Mucosa of descending colon (tissue), 3 donors: ENCODE data around the gene TRNP1. TPM values are rescaled to one million over a fixed set of nuclear protein-coding genes. Genes with fewer than 3 reads are reported as not detected.
A peak's percentile ranks its signal among the peaks of the same experiment; 100 is the strongest.

Experiments used
- ATAC-seq: fragments of 200-7000 bp; cut with Tn5 transposase; one replicate; pipeline ENCODE4 v1.9.1; 2020; ENCODE audit warnings: mild to moderate bottlenecking, moderate library complexity
- DNase-seq, 3 donors: peaks; one replicate each; pipeline ENCODE4 v3.0.0-alpha.2; 2020
- H3K36me3 ChIP-seq: fragments of 200-600 bp; one replicate; pipeline ENCODE4 v1.8.0; 2021; ENCODE audit warnings: low read depth, mild to moderate bottlenecking
- H3K4me1 ChIP-seq: fragments of 200-600 bp; one replicate; pipeline ENCODE4 v1.8.0; 2021; ENCODE audit warnings: low read depth, mild to moderate bottlenecking
- H3K4me3 ChIP-seq: fragments of 200-600 bp; one replicate; pipeline ENCODE4 v1.8.0; 2021; ENCODE audit warnings: mild to moderate bottlenecking
- H3K9me3 ChIP-seq: fragments of 200-600 bp; one replicate; pipeline ENCODE4 v1.8.0; 2021; ENCODE audit warnings: mild to moderate bottlenecking
- intact Hi-C, 2 donors: fragments of 100-400 bp; cut with DNase I in 1 of 2; cut with micrococcal nuclease in 1 of 2; formaldehyde crosslinking; loops; one replicate each; pipeline versions ENCODE4 v1.11.0 to v1.11.1; 2022; cut with DNase I, micrococcal nuclease
- total RNA-seq, 3 donors: library from RNA; stranded (reverse); fragmentation: NEBNext Ultra II Directional in 2 of 3; extraction: Animal tissue kit (Norgen Biotek cat#: 25700) in 2 of 3; gene quantifications; one replicate each; pipeline versions ENCODE4 v1.2.1 to v1.2.4, GENCODE V29; 2021 to 2023
- TF ChIP-seq, protein P1 (sequence below): fragments of 200-600 bp; IDR thresholded peaks from one replicate; pipeline ENCODE4 v1.8.0; 2022; ENCODE audit warnings: antibody characterized with exemption, mild to moderate bottlenecking
- donor health status: DM: no; HTN: no; CAD: no; lungs with moderate emphysema.
- donor health status: DM: no; HTN: no; CAD: no.
- donor health status: DM: no; HTN: yes; CAD: no.

Gene TRNP1
- total RNA-seq, 3 donors from 2014 or later = 1.0 to 16.8 (median 3.0) TPM

DNA sequence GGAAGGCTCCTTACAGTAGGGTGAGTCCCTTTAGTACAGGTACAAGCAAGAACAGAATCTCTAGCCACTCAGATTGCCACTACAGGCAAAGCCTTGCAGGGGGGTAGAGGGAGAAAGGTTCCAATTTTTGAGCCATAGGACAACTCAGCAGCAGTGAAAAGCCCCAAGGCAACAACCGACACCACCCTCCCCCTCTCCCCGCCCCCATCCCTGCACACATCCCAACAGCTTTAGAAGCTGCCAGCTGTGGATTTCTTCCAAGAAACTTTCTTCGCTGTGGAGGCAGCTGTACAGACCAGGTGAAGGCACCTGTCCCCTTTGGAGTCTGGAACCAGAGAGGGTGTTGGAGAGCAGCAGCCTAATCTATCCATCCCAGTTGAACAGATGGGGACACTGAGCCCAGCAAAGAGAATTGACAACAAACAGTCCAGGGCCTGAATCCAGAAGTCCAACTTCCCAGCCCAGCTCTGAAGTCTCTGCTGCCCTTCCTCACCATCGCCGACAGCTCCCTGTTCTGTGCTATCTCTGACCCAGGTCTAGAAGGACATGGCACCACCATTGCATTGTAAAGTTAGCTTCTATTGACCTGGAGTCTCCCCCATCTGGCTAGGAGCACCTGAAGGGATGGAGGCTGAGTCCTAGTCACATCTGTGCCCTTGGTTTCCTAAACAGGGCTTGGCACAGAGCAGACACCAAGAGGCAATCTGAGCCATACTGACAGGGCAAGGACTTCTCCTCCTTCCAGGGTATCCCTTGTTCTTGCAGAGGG lies 16.9 kb downstream of the TRNP1 start:
- intact Hi-C loops = no loop called here
- ATAC-seq = no peak
- H3K4me3 ChIP-seq = no peak overlapping the region
- no peaks in the 10 kb centered on the region for H3K9me3 ChIP-seq
- DNase-seq = no peak
- TF ChIP-seq, protein P1, sequence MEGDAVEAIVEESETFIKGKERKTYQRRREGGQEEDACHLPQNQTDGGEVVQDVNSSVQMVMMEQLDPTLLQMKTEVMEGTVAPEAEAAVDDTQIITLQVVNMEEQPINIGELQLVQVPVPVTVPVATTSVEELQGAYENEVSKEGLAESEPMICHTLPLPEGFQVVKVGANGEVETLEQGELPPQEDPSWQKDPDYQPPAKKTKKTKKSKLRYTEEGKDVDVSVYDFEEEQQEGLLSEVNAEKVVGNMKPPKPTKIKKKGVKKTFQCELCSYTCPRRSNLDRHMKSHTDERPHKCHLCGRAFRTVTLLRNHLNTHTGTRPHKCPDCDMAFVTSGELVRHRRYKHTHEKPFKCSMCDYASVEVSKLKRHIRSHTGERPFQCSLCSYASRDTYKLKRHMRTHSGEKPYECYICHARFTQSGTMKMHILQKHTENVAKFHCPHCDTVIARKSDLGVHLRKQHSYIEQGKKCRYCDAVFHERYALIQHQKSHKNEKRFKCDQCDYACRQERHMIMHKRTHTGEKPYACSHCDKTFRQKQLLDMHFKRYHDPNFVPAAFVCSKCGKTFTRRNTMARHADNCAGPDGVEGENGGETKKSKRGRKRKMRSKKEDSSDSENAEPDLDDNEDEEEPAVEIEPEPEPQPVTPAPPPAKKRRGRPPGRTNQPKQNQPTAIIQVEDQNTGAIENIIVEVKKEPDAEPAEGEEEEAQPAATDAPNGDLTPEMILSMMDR = no peak
- H3K36me3 ChIP-seq = no peaks in the 10 kb centered on the region
- peaks cover 16% of the 10 kb centered on the region for H3K4me1 ChIP-seq

GRCh38 chr1:27011058-27011764 lies 17.7 kb downstream of the TRNP1 start:
- no peak overlapping the region for H3K4me3 ChIP-seq
- no peaks in the 10 kb centered on the region for H3K9me3 ChIP-seq
- H3K4me1 ChIP-seq = peaks cover 16% of the 10 kb centered on the region
- intact Hi-C loops = no loop called here
- TF ChIP-seq, protein P1 = no peak
- ATAC-seq (no peak), DNase-seq (peak in 1 of 3 donors; percentile 51)
- no peaks in the 10 kb centered on the region for H3K36me3 ChIP-seq

- Histone ChIP-seq H3K4me3 (no peak overlapping the region), H3K9me3 (no peaks in the 10 kb centered on the region), H3K36me3 (no peaks in the 10 kb centered on the region), H3K4me1 (peaks cover 16% of the 10 kb centered on the region)
- TF ChIP-seq, protein P1 = no peak
- intact Hi-C loops = no loop called here
- no peak for DNase-seq
- ATAC-seq = no peak
Measured at GRCh38 chr1:27011976-27012563, 18.6 kb downstream of the TRNP1 start.

DNA sequence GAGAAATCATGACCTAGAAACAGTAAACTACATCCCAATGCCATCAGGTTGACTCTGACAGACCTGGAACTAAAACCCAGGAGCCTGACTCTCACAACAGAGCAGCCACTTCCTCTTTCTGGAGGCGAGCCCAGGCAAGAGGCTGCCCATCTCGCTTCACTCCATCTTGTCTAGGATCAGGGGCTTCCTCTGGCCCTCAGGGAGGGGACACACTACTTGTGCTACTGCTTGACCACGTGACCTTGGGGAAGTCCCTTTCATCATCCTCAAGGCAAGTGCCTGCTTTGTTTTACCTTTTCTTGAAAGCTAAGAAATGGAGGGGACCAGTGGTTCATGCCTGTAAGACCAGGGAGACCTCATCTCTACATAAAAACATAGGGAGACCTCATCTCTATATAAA lies 21.8 kb downstream of the TRNP1 start:
- TF ChIP-seq, protein P1 = no peak
- no peaks in the 10 kb centered on the region for H3K9me3 ChIP-seq
- DNase-seq (no peak), ATAC-seq (no peak)
- H3K36me3 ChIP-seq = no peaks in the 10 kb centered on the region
- no peak overlapping the region for H3K4me3 ChIP-seq
- H3K4me1 ChIP-seq = peaks cover 7% of the 10 kb centered on the region
- intact Hi-C loops = no loop called here

DNA sequence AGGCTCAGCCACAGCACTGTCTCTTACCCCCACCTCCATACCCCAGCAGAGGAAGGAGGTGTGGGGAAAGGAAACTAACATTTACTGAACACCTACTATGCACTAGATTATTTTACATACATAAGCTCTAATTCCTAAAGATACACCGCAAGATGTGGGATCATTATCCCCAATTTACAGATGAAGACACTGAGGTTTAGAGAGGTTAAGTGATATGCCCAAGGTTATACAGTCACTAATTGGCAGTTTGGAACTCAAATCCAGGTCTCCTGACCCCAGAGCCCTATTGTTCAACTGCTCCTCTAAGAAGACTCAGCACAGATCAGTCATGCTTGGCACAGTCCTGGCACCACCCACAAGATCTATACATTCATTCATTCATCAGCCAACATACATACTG lies 22.9 kb downstream of the TRNP1 start:
- Histone ChIP-seq H3K4me3 (no peak overlapping the region), H3K36me3 (no peaks in the 10 kb centered on the region), H3K9me3 (no peaks in the 10 kb centered on the region), H3K4me1 (peaks cover 5% of the 10 kb centered on the region)
- ATAC-seq (no peak), DNase-seq (no peak)
- TF ChIP-seq, protein P1 = no peak
- intact Hi-C loops = no loop called here
